Cardiac muscle cell (in vitro differentiated cells and primary cell): ENCODE results near the gene ZNF662. TPM values are rescaled to one million over a fixed set of nuclear protein-coding genes. Genes with fewer than 3 reads are reported as not detected.

ENCODE experiments used
- DNase-seq, 2 donors: peaks; one replicate each; pipeline versions ENCODE4 v3.0.0 to v3.0.0-alpha.2; 2010 to 2017; ENCODE audit warnings: low read depth in 1 of 2, low spot score in 1 of 2
- H3K27ac ChIP-seq: fragments of 200-600 bp; sonication (generic); 2 replicates; pipeline ENCODE4 v1.5.1; 2016
- H3K27me3 ChIP-seq: fragments of 200-600 bp; sonication (generic); 2 replicates; pipeline ENCODE4 v1.6.0; 2016; ENCODE audit warnings: control low read depth
- H3K36me3 ChIP-seq: fragments of 200-600 bp; sonication (generic); 2 replicates; pipeline ENCODE4 v1.5.1; 2016; ENCODE audit warnings: control low read depth
- H3K4me1 ChIP-seq: fragments of 200-600 bp; sonication (generic); 2 replicates; pipeline ENCODE4 v1.8.1; 2017; ENCODE audit warnings: low read depth, mild to moderate bottlenecking, mixed run types
- H3K4me3 ChIP-seq: fragments of 200-600 bp; sonication (generic); 2 replicates; pipeline ENCODE4 v1.5.1; 2016; ENCODE audit warnings: mild to moderate bottlenecking
- H3K9me3 ChIP-seq: fragments of 200-600 bp; sonication (generic); 2 replicates; pipeline ENCODE4 v1.5.1; 2017; ENCODE audit warnings: low read depth, mild to moderate bottlenecking, control low read depth
- polyA plus RNA-seq: library from polyadenylated mRNA; unstranded; fragments of >200 nt; fragmentation: Nextera tagmentation; extraction: Ambion mirVana; gene quantifications from 2 replicates; pipeline ENCODE4 v1.2.1, GENCODE V29; 2016
- total RNA-seq: library from RNA; depleted of rRNA; stranded (reverse); fragments of >200 nt; gene quantifications from 2 replicates; pipeline ENCODE4 v1.2.3, GENCODE V29; 2016
- TF ChIP-seq, protein P1 (sequence below): IDR thresholded peaks from 2 replicates; pipeline ENCODE4 v1.5.1; 2012; ENCODE audit warnings: low read depth, mild to moderate bottlenecking, low read length

ZNF662 gene
- total and polyA plus RNA-seq, 2 experiments from 2014 or later = 0.04 to 0.21 TPM

DNA sequence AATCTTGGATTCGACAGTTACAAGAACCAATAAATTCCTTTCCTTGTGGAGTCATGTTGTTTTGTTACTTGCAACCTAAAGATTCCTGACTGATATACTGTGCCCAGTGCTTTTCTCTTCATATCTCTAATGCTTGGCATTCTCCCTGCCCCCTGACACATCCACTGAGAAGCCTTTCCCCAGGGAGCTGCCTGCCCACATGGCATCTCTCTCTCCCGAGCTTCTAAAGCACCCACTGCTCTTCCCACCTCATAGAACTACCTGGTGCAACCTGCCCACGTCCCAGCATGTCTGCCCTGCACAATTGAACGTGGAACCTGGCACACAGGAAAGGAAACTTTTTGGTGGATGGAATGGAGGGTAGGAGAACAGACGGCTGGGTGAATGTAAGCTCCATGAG lies 37.1 kb upstream of the ZNF662 start:
- Histone ChIP-seq H3K27ac (no peak overlapping the region), H3K27me3 (no peaks in the 10 kb centered on the region), H3K36me3 (no peaks in the 10 kb centered on the region), H3K4me1 (peaks cover 10% of the 10 kb centered on the region), H3K4me3 (no peak overlapping the region), H3K9me3 (no peaks in the 10 kb centered on the region)
- DNase-seq = no peak
- TF ChIP-seq, protein P1, sequence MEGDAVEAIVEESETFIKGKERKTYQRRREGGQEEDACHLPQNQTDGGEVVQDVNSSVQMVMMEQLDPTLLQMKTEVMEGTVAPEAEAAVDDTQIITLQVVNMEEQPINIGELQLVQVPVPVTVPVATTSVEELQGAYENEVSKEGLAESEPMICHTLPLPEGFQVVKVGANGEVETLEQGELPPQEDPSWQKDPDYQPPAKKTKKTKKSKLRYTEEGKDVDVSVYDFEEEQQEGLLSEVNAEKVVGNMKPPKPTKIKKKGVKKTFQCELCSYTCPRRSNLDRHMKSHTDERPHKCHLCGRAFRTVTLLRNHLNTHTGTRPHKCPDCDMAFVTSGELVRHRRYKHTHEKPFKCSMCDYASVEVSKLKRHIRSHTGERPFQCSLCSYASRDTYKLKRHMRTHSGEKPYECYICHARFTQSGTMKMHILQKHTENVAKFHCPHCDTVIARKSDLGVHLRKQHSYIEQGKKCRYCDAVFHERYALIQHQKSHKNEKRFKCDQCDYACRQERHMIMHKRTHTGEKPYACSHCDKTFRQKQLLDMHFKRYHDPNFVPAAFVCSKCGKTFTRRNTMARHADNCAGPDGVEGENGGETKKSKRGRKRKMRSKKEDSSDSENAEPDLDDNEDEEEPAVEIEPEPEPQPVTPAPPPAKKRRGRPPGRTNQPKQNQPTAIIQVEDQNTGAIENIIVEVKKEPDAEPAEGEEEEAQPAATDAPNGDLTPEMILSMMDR = no peak

DNA sequence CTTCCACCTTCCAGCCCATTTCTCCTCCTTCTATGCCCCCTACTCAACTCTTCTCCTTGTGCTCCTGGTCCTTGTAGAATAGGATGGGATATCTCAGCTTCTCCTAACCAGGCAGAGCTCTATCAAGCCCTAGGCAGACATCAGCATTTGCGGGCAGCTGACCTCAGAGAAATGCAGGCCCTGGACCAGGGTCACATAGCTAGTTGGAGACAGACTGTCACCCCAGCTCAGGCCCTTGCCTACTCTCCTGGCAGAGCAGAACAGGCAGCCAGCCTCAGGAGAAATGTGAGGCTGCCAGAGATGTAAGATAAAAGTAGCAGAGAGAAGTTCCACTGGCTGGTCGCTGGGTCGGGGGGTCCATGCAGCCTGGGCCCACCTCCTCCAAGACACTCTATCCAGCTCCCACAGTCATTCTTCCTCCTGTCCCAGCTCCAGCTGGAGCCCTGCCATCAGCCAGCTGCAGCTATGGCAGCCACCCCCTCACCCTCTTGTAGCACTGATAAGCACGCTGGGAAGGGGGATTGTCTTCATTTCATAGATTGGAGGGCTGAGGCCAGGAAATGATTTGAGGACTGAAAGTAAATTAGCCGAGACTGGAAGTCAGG lies 34.2 kb upstream of the ZNF662 start:
- peak; percentile 46 to 66 for DNase-seq
- Histone ChIP-seq H3K36me3 (no peaks in the 10 kb centered on the region), H3K27ac (peak overlapping the region; percentile 12), H3K9me3 (no peaks in the 10 kb centered on the region), H3K4me1 (peaks cover 10% of the 10 kb centered on the region), H3K27me3 (no peaks in the 10 kb centered on the region), H3K4me3 (no peak overlapping the region)
- TF ChIP-seq, protein P1 = no peak

DNA sequence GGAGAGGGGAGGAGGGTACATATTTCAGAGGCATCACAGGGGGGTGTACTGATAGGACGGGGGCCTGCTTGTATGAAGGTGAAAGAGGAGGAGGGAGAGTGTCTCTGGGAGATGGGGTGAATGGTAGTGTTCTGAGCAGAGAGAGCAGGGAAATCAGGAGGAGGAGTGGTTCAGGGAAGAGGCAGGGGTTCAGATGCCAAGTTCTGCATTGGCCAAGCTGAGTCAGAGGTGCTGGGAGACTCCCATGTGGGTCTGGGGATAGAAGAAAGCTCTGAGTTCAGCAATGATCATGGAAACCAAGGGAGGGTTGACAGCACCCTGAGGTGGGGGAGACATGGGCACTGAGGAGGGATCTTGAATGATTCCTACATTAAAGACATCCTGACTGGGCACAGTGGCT lies 33.2 kb upstream of the ZNF662 start:
- Histone ChIP-seq H3K36me3 (no peaks in the 10 kb centered on the region), H3K4me3 (no peak overlapping the region), H3K27me3 (peaks cover 1% of the 10 kb centered on the region), H3K27ac (no peak overlapping the region), H3K4me1 (peaks cover 10% of the 10 kb centered on the region), H3K9me3 (no peaks in the 10 kb centered on the region)
- TF ChIP-seq, protein P1 = no peak
- peak in 1 of 2 donors; percentile 27 for DNase-seq

DNA sequence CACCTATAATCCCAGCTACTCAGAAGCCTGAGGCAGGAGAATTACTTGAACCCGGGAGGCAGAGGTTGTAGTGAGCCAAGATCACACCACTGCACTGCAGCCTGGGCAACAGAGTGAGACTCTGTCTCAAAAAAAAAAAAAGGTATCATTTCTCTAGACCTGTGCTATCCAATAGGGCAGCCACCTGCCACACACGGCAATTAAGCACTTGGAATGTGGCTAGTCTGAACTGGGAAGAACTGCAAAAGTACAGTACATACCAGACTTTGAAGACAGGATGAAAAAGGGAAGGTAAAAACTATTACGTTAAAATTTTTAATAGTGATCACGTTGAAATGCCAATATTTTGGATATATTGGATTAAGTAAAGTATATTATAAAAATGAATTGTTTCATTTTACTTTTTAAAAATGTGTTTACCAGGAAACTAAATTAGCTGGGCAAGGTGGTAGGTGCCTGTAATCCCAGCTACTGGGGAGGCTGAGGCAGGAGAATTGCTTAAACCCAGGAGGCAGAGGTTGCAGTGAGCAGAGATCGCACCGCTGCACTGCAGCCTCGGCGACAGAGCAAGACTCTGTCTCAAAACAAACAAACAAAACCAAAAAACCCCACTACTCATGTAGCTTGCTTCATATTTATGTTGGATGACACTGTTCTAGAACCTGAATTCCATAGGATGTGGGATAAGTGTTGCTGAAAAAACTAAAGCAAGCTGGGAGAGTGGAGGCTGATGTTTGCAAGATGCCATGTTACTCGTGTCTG lies 32.5 kb upstream of the ZNF662 start:
- no peaks in the 10 kb centered on the region for H3K36me3 ChIP-seq
- TF ChIP-seq, protein P1 = no peak
- no peak overlapping the region for H3K4me3 ChIP-seq
- DNase-seq = no peak
- H3K9me3 ChIP-seq = no peaks in the 10 kb centered on the region
- H3K4me1 ChIP-seq = peaks cover 10% of the 10 kb centered on the region
- no peak overlapping the region for H3K27ac ChIP-seq
- H3K27me3 ChIP-seq = peaks cover 2% of the 10 kb centered on the region

GRCh38 chr3:42874749-42875148 lies 31.2 kb upstream of the ZNF662 start:
- DNase-seq = no peak
- H3K36me3 ChIP-seq = no peaks in the 10 kb centered on the region
- H3K4me3 ChIP-seq = no peak overlapping the region
- no peak overlapping the region for H3K27ac ChIP-seq
- H3K4me1 ChIP-seq = peaks cover 10% of the 10 kb centered on the region
- H3K9me3 ChIP-seq = no peaks in the 10 kb centered on the region
- TF ChIP-seq, protein P1 = no peak
- H3K27me3 ChIP-seq = peaks cover 2% of the 10 kb centered on the region
